ENCODE data around the gene DICER1.
"Not testable (repeated sequence)": the region's sequence is repeated elsewhere in the genome, so short reads cannot be mapped to it uniquely, and the experiment has no call there.

Gene DICER1

GRCh38 chr14:95142208-95142607 is 15.1 kb downstream of the DICER1 start:
- TF ChIP-seq CTCF (IDR thresholded peaks at IDR 0.05; ENCODE audit: low read depth, low read length, missing control alignments) = no peak
- in situ Hi-C loops (cut with HindIII; ENCODE audit: low sequenced_read_pairs) = no loop called here
- DNase-seq (ENCODE audit: low read depth) = no peak
- H3K4me3 ChIP-seq (ENCODE audit: low read depth, low read length) = no peak overlapping the region

- H3K4me3 ChIP-seq (ENCODE audit: low read depth, low read length) = no peak overlapping the region
- in situ Hi-C loops (cut with HindIII; ENCODE audit: low sequenced_read_pairs) = no loop called here
- no peak for TF ChIP-seq CTCF (IDR thresholded peaks at IDR 0.05; ENCODE audit: low read depth, low read length, missing control alignments)
- DNase-seq (ENCODE audit: low read depth) = no peak
Observed at GRCh38 chr14:95141684-95142083, 15.6 kb downstream of the DICER1 start.

- no peak for TF ChIP-seq CTCF (IDR thresholded peaks at IDR 0.05; ENCODE audit: low read depth, low read length, missing control alignments)
- no peak for DNase-seq (ENCODE audit: low read depth)
- H3K4me3 ChIP-seq (ENCODE audit: low read depth, low read length) = no peak overlapping the region
- in situ Hi-C loops (cut with HindIII; ENCODE audit: low sequenced_read_pairs) = no loop called here
Observed at GRCh38 chr14:95140060-95140858, 17.1 kb downstream of the DICER1 start.

GRCh38 chr14:95138876-95139275 is 18.5 kb downstream of the DICER1 start:
- in situ Hi-C loops (cut with HindIII; ENCODE audit: low sequenced_read_pairs) = no loop called here
- no peak overlapping the region for H3K4me3 ChIP-seq (ENCODE audit: low read depth, low read length)
- TF ChIP-seq CTCF (IDR thresholded peaks at IDR 0.05; ENCODE audit: low read depth, low read length, missing control alignments) = no peak
- DNase-seq (ENCODE audit: low read depth) = no peak

- H3K4me3 ChIP-seq (ENCODE audit: low read depth, low read length); in situ Hi-C loops (cut with HindIII; ENCODE audit: low sequenced_read_pairs); DNase-seq (ENCODE audit: low read depth): not testable (repeated sequence)
Observed at GRCh38 chr14:95138455-95138854, 18.9 kb downstream of the DICER1 start.

GRCh38 chr14:95137804-95138167 is 19.5 kb downstream of the DICER1 start:
- TF ChIP-seq CTCF (IDR thresholded peaks at IDR 0.05; ENCODE audit: low read depth, low read length, missing control alignments) = no peak
- DNase-seq (ENCODE audit: low read depth) = no peak
- no peak overlapping the region for H3K4me3 ChIP-seq (ENCODE audit: low read depth, low read length)
- in situ Hi-C loops (cut with HindIII; ENCODE audit: low sequenced_read_pairs) = no loop called here

- DNase-seq (ENCODE audit: low read depth) = no peak
- in situ Hi-C loops (cut with HindIII; ENCODE audit: low sequenced_read_pairs) = no loop called here
- H3K4me3 ChIP-seq (ENCODE audit: low read depth, low read length) = no peak overlapping the region
- no peak for TF ChIP-seq CTCF (IDR thresholded peaks at IDR 0.05; ENCODE audit: low read depth, low read length, missing control alignments)
Observed at GRCh38 chr14:95137164-95137803, 20.0 kb downstream of the DICER1 start.
